ENCODE measurements around the gene CATSPERE. TPM values are rescaled to one million over a fixed set of nuclear protein-coding genes. Genes with fewer than 3 reads are reported as not detected.

The CATSPERE gene
- total RNA-seq, 1 donor from 2014 or later = 1.1 TPM

DNA sequence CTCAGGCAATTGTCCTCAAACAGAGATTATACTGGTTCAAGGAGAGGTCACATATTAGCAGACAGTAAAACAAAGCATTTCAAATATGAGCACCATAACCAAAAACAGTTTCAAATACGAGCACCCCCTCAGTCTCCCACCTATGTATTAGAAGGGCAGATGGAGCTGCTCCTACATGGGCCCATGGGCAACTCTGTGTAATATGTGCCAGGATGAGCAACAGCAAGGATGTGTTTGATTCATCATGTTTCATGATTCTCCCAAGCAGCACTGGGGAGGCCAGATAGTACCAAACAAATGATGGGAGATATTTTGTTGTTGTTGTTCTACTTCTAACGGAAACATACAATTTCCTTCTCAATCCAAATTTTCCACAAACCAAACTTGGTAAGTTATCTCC is 18.2 kb upstream of the CATSPERE start:
- Mint-ChIP-seq H3K27ac (no peak overlapping the region), H3K4me1 (peaks cover 43% of the 10 kb centered on the region), H3K4me3 (no peak overlapping the region), H3K9me3 (no peaks in the 10 kb centered on the region), H3K36me3 (ENCODE audit: low read depth) (peaks cover 27% of the 10 kb centered on the region), H3K27me3 (no peaks in the 10 kb centered on the region)
- DNase-seq (no peak), ATAC-seq (ENCODE audit: low read depth) (no peak)
- intact Hi-C loops (cut with micrococcal nuclease) = no loop called here
- TF ChIP-seq, protein P1, sequence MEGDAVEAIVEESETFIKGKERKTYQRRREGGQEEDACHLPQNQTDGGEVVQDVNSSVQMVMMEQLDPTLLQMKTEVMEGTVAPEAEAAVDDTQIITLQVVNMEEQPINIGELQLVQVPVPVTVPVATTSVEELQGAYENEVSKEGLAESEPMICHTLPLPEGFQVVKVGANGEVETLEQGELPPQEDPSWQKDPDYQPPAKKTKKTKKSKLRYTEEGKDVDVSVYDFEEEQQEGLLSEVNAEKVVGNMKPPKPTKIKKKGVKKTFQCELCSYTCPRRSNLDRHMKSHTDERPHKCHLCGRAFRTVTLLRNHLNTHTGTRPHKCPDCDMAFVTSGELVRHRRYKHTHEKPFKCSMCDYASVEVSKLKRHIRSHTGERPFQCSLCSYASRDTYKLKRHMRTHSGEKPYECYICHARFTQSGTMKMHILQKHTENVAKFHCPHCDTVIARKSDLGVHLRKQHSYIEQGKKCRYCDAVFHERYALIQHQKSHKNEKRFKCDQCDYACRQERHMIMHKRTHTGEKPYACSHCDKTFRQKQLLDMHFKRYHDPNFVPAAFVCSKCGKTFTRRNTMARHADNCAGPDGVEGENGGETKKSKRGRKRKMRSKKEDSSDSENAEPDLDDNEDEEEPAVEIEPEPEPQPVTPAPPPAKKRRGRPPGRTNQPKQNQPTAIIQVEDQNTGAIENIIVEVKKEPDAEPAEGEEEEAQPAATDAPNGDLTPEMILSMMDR (IDR thresholded peaks at IDR 0.05) = no peak
- CTCF ChIA-PET = no interaction called here
- POLR2A ChIA-PET = interaction anchor here (0.8 kb wide), 1 partner anchor 8 kb away, joined by 3 read pairs; the partner anchor contains the start of gene ADSS2

DNA sequence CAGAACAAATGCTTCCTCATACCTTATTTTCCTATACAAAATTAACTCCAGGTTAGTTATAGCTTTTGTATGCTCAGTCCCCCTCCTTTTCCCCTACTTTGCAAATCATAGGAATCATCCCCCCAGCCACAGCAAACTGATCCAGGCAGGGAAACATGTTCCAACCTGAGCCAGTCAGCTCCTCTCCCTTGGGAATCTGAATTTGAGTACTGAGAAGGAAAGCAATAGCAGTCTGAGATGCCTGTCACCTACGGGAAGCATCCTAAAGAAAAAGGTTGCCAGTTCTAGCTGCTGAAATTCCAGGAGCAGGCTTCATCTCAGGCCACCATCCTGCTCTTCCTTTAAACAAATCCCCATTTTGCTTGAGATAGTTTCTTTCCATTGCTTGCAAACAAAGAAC is 16.2 kb upstream of the CATSPERE start:
- H3K27me3 Mint-ChIP-seq = no peaks in the 10 kb centered on the region
- intact Hi-C loops (cut with micrococcal nuclease) = no loop called here
- ATAC-seq (ENCODE audit: low read depth) (no peak), DNase-seq (no peak)
- H3K4me3 Mint-ChIP-seq = no peak overlapping the region
- H3K27ac Mint-ChIP-seq = no peak overlapping the region
- peaks cover 38% of the 10 kb centered on the region for H3K36me3 Mint-ChIP-seq (ENCODE audit: low read depth)
- TF ChIP-seq, protein P1 (IDR thresholded peaks at IDR 0.05) = no peak
- ChIA-PET CTCF (no interaction called here), POLR2A (interaction anchor here (0.6 kb wide), 2 partner anchors 12 to 390 kb away, joined by 3 to 6 read pairs; no protein-coding TSS in a partner anchor)
- H3K9me3 Mint-ChIP-seq = no peaks in the 10 kb centered on the region
- peaks cover 44% of the 10 kb centered on the region for H3K4me1 Mint-ChIP-seq

- Mint-ChIP-seq H3K36me3 (ENCODE audit: low read depth) (peaks cover 42% of the 10 kb centered on the region), H3K4me3 (no peak overlapping the region), H3K27ac (peak overlapping the region; percentile 25), H3K9me3 (no peaks in the 10 kb centered on the region), H3K27me3 (no peaks in the 10 kb centered on the region), H3K4me1 (peaks cover 51% of the 10 kb centered on the region)
- DNase-seq (no peak), ATAC-seq (ENCODE audit: low read depth) (no peak)
- TF ChIP-seq, protein P1 (IDR thresholded peaks at IDR 0.05) = no peak
- intact Hi-C loops (cut with micrococcal nuclease) = no loop called here
- ChIA-PET POLR2A (interaction anchor here (0.6 to 0.8 kb wide), 2 partner anchors 17 to 389 kb away, joined by 3 read pairs; no protein-coding TSS in a partner anchor), CTCF (no interaction called here)
Observed at GRCh38 chr1:244445320-244446181, 15.5 kb upstream of the CATSPERE start.

DNA sequence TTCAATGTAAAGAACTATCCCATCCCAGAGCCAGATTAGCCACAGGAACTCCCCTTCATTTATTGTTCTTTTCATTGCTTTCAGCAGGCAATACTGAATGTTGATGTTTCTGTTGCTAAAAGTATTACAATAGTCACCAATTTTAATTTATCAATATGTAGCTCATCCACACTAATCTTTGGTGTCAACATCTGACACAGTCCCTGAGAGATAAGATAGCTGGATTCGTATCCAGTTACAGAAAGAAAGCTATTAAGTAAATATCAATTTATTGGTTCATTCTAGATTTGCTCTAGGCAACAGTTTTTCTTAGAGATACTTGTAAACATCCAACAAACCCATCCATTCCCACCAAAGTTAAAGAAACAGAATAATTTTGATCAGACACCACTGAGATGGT is 14.0 kb upstream of the CATSPERE start:
- ATAC-seq (ENCODE audit: low read depth) = no peak
- CTCF ChIA-PET = no interaction called here
- Mint-ChIP-seq H3K4me3 (no peak overlapping the region), H3K36me3 (ENCODE audit: low read depth) (peaks cover 48% of the 10 kb centered on the region), H3K27me3 (no peaks in the 10 kb centered on the region), H3K27ac (no peak overlapping the region), H3K9me3 (no peaks in the 10 kb centered on the region), H3K4me1 (peaks cover 55% of the 10 kb centered on the region)
- no peak for DNase-seq
- TF ChIP-seq, protein P1 (IDR thresholded peaks at IDR 0.05) = no peak
- POLR2A ChIA-PET = no interaction called here
- intact Hi-C loops (cut with micrococcal nuclease) = no loop called here

GRCh38 chr1:244447552-244447951 is 13.5 kb upstream of the CATSPERE start:
- no peaks in the 10 kb centered on the region for H3K9me3 Mint-ChIP-seq
- ChIA-PET CTCF (no interaction called here), POLR2A (interaction anchor here (1.0 kb wide), 1 partner anchor 13 kb away, joined by 4 read pairs; no protein-coding TSS in a partner anchor)
- DNase-seq = no peak
- H3K36me3 Mint-ChIP-seq (ENCODE audit: low read depth) = peaks cover 48% of the 10 kb centered on the region
- no peak for ATAC-seq (ENCODE audit: low read depth)
- H3K27me3 Mint-ChIP-seq = no peaks in the 10 kb centered on the region
- H3K27ac Mint-ChIP-seq = no peak overlapping the region
- intact Hi-C loops (cut with micrococcal nuclease) = no loop called here
- no peak overlapping the region for H3K4me3 Mint-ChIP-seq
- TF ChIP-seq, protein P1 (IDR thresholded peaks at IDR 0.05) = no peak
- peaks cover 57% of the 10 kb centered on the region for H3K4me1 Mint-ChIP-seq

Data from activated B cell treated with CpG ODN at 0.5 μM for 24 hours (primary cell).